ENCODE data around the gene ADAM19.

The ADAM19 gene

DNA sequence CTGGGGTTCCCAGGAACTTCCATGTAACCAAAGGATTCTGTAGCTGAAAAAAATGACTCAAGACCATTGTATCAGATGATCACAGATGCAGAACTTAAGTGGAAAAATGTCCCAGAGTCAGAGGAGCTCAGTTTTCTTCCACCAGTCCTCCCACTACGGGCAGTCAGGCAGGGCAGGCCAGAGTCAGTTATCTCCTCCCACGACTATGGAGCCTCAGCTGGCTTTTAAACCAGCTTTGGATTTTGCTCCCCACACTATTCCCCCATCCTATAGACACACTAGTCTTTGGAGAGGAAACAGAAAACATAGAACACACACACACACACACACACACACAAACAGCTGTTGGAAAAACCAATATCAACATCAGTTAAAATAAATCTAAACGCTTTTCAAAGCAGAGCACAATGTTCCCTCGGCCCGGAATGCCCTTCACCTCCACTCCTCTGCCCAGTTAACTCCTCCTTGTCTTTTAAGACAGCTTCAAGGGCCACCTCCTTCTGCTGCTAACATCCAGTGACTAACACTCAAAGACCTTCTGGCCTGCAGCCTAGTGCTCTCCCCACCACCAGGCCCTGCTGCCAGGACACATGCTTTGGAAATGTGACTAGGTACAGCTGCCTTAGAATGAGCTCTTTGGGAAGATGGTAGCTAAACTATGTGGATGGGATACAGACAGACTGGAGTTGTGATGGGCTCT lies 58.8 kb downstream of the ADAM19 start:
- peak overlapping the region; percentile 53 to 82 for H3K27ac ChIP-seq
- DNase-seq (ENCODE audit: low spot score): peak; percentile 81
- TF ChIP-seq, protein P1, sequence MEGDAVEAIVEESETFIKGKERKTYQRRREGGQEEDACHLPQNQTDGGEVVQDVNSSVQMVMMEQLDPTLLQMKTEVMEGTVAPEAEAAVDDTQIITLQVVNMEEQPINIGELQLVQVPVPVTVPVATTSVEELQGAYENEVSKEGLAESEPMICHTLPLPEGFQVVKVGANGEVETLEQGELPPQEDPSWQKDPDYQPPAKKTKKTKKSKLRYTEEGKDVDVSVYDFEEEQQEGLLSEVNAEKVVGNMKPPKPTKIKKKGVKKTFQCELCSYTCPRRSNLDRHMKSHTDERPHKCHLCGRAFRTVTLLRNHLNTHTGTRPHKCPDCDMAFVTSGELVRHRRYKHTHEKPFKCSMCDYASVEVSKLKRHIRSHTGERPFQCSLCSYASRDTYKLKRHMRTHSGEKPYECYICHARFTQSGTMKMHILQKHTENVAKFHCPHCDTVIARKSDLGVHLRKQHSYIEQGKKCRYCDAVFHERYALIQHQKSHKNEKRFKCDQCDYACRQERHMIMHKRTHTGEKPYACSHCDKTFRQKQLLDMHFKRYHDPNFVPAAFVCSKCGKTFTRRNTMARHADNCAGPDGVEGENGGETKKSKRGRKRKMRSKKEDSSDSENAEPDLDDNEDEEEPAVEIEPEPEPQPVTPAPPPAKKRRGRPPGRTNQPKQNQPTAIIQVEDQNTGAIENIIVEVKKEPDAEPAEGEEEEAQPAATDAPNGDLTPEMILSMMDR (IDR thresholded peaks at IDR 0.05): no peak
- no peak overlapping the region for H3K4me3 ChIP-seq

DNA sequence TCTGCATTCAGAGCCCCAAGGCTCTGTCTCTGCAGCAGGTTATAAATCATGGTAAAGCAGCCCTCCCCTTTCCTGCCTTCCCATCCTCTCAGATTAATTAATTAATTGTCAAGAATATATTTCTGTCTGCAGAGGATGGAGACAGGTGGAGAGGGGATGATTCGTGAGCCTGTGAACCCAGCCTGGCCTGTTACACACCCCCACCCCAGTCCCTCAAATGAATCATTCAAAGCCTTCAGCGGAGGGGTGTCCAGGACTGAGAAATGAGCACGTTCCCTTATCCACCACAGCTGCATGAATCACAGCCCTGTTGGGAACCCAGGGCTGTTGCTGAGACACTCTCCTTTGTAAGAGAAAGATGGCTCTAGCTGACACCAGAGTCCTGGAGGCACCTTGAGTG lies 59.6 kb downstream of the ADAM19 start:
- DNase-seq (ENCODE audit: low spot score): no peak
- H3K27ac ChIP-seq: peak overlapping the region; percentile 53 to 82

DNA sequence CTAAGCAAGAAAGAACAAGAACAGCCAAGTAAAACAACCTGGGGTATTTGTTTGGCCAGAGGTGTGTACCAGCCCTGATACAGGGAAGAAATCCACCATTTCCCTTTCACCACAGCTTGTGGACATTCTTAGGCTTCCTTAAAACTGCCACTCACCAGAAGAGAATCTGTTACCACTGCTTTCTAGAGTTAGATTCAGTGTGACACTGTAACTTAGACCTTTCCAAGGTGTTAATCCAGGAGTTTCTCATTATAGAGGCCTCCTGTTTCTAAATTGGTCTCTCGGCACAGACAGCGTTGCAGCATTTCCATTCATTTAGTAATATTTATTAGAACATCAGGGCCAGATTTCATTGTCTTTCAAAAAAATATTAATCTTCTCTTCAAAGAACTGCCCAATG lies 60.6 kb downstream of the ADAM19 start:
- H3K27ac ChIP-seq: peak overlapping the region in 1 of 2 donors; percentile 18
- TF ChIP-seq, protein P1 (IDR thresholded peaks at IDR 0.05): no peak
- DNase-seq (ENCODE audit: low spot score): no peak
- H3K4me3 ChIP-seq: no peak overlapping the region

More for the DNA sequence above, 59.6 kb downstream of the ADAM19 start:
- H3K4me3 ChIP-seq: no peak overlapping the region
- TF ChIP-seq, protein P1 (IDR thresholded peaks at IDR 0.05): no peak

DNA sequence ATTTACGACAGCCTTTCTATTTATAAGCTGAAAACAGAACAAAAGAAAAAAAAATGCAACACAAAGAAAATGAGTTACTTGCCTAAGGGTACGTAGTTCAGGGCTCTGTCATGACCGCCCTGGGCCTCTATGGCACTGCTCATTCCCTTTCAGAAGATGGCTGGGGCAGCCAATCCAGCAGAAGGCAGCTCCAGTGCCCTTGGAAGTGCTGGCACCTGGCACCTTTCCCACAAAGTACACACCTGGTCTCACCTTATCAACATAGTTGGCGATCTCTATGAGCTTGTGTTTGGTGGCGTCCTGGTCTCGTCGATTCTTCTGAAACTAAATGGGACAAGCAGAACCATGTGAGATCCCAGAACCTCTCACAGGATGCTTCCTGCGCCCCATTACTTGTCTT lies 62.4 kb downstream of the ADAM19 start:
- DNase-seq (ENCODE audit: low spot score): no peak
- Histone ChIP-seq H3K4me3 (no peak overlapping the region), H3K27ac (no peak overlapping the region)
- TF ChIP-seq, protein P1 (IDR thresholded peaks at IDR 0.05): no peak

DNA sequence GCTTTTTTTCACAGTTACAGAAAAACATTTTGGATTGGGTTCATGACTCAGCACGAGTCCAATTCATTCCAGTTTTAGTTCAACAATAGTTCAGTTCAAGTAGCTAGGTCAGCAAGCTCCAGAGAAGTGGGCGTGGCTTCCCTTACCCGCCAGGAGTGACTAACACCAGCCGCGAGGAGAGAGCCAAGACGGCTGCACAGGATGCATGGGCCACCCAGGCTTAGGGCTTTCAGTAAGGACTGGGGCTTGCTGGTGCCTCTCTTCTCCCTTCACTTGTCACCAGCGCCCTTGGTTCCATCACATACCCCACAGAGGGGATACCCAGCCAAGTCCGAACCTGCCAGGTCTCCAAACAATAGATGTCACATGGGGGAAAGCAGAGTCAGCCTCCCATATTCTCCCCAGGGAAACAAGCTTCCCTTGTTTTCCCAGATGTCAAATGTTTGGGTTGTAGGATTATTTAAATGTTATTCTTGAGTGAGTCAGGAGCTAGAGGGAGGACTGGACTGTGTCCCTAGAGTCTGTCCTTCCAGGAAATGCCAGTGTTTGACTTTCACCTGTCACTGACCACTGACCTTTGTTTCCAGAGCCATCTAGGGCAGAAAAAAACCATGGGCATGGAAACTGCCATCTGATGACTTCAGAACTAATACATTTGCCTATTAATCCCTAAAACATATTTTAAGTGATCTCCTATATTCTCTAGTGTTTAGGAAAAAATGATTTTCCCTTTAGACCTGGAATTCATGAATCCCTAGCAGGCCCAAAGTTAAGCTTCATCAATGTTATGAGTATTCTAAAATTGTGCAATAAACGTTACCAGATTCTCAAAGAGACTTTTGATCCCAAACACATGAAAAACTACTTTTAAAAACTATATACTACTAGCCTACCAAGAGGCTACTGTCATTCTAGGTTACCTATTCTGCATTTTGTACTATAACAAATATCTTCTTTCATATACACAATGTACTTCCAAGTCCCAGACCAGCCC lies 63.6 kb downstream of the ADAM19 start:
- peak overlapping the region; percentile 78 to 84 for H3K27ac ChIP-seq
- TF ChIP-seq, protein P1 (IDR thresholded peaks at IDR 0.05): no peak

DNA sequence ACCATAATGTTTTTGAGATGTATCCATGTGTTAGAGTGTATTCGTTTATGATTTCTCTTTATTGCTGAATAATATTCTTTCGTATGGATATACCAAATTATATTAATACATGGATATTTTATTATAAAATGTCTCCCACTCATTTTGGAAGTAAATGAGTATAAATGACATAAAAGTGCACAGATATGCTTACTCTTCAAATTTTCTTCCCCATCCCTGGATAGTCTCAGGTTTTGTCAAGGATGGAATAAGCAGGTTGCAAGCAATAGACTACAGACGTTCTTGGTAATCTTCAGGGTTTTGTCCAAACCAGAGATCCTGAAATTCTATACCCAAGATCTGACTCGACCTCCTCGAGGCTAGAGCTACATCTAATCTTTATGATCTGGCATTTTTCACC lies 64.9 kb downstream of the ADAM19 start:
- peak overlapping the region; percentile 78 to 84 for H3K27ac ChIP-seq
- no peak overlapping the region for H3K4me3 ChIP-seq
- TF ChIP-seq, protein P1 (IDR thresholded peaks at IDR 0.05): no peak
- DNase-seq (ENCODE audit: low spot score): no peak

More for the DNA sequence above, 63.6 kb downstream of the ADAM19 start:
- peak; percentile 96 for DNase-seq (ENCODE audit: low spot score)
- no peak overlapping the region for H3K4me3 ChIP-seq
